Measurements from ENCODE around the gene GOLGA5.
A peak's percentile ranks its signal among the peaks of the same experiment; 100 is the strongest.
"Not testable (repeated sequence)": the region's sequence is repeated elsewhere in the genome, so short reads cannot be mapped to it uniquely, and the experiment has no call there.

GOLGA5 gene

GRCh38 chr14:92830902-92831301, 36.8 kb downstream of the GOLGA5 start:
- DNase-seq: no peak
- ATAC-seq: no peak

GRCh38 chr14:92832137-92832700, 38.1 kb downstream of the GOLGA5 start:
- ATAC-seq (no peak), DNase-seq (no peak)

- no peak for DNase-seq
- ATAC-seq: no peak
Measured at GRCh38 chr14:92841930-92842329, 47.8 kb downstream of the GOLGA5 start.

GRCh38 chr14:92844204-92844603, 50.1 kb downstream of the GOLGA5 start:
- DNase-seq: peak; percentile 53
- peak; percentile 79 for ATAC-seq

GRCh38 chr14:92846162-92846897, 52.2 kb downstream of the GOLGA5 start:
- DNase-seq: peak; percentile 45
- peak; percentile 90 for ATAC-seq

GRCh38 chr14:92847278-92847677, 53.2 kb downstream of the GOLGA5 start:
- ATAC-seq: peak; percentile 31
- peak; percentile 37 for DNase-seq

GRCh38 chr14:92847749-92848148, 53.6 kb downstream of the GOLGA5 start:
- no peak for ATAC-seq
- DNase-seq: no peak

- ATAC-seq (no peak), DNase-seq (no peak)
Measured at GRCh38 chr14:92848887-92849286, 54.8 kb downstream of the GOLGA5 start.

- no peak for ATAC-seq
- DNase-seq: no peak
Measured at GRCh38 chr14:92850492-92850891, 56.4 kb downstream of the GOLGA5 start.

GRCh38 chr14:92853136-92853535, 59.0 kb downstream of the GOLGA5 start:
- not testable (repeated sequence) for ATAC-seq, DNase-seq

GRCh38 chr14:92860049-92860840, 66.1 kb downstream of the GOLGA5 start:
- no peak for DNase-seq
- no peak for ATAC-seq

GRCh38 chr14:92861856-92862745, 68.0 kb downstream of the GOLGA5 start:
- DNase-seq (no peak), ATAC-seq (no peak)

GRCh38 chr14:92863286-92864080, 69.4 kb downstream of the GOLGA5 start:
- DNase-seq (no peak), ATAC-seq (no peak)

- no peak for DNase-seq
- no peak for ATAC-seq
Measured at GRCh38 chr14:92865674-92866073, 71.6 kb downstream of the GOLGA5 start.

- no peak for ATAC-seq
- no peak for DNase-seq
Measured at GRCh38 chr14:92866181-92866752, 72.2 kb downstream of the GOLGA5 start.

- no peak for ATAC-seq
- DNase-seq: no peak
Measured at GRCh38 chr14:92866901-92867865, 73.1 kb downstream of the GOLGA5 start.

- DNase-seq (no peak), ATAC-seq (no peak)
Measured at GRCh38 chr14:92874962-92875661, 81.0 kb downstream of the GOLGA5 start.

GRCh38 chr14:92877757-92878431, 83.8 kb downstream of the GOLGA5 start:
- ATAC-seq (no peak), DNase-seq (no peak)

GRCh38 chr14:92880351-92880750, 86.2 kb downstream of the GOLGA5 start:
- ATAC-seq (no peak), DNase-seq (no peak)
